ENCODE measurements around the gene C21orf58.

C21orf58 gene

DNA sequence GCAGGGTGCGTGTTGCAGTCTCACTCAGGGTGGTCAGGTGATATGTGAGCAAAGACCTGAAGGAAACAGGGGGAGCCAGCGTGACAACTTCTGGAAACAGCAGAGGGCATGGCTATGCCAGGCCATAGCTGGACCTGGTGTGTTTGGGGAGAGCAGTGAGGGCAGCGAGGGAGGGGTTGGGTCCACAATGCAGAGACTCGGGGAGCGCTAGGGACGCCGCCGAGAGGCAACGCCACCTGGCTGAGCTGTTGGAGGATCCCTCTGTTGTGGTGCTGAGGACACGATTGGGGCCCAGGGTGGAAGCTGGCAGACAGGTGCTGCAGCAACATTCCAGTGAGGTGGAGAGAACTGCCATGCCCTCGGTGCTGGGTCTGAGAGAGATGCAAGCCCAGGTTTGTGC, 68.5 kb downstream of the C21orf58 start:
- no peak for DNase-seq (ENCODE audit: low read depth in 2 of 2)

- no peak for DNase-seq (ENCODE audit: low read depth in 2 of 2)
Observed at GRCh38 chr21:46254208-46254975, 69.3 kb downstream of the C21orf58 start.

GRCh38 chr21:46253610-46254124, 70.0 kb downstream of the C21orf58 start:
- peak; percentile 35 to 36 for DNase-seq (ENCODE audit: low read depth in 2 of 2)

GRCh38 chr21:46252840-46253239, 70.8 kb downstream of the C21orf58 start:
- no peak for DNase-seq (ENCODE audit: low read depth in 2 of 2)
